Bronchial epithelial cell (primary cell): Measurements from ENCODE around the gene ZFHX3. TPM values are rescaled to one million over a fixed set of nuclear protein-coding genes. Genes with fewer than 3 reads are reported as not detected.

Experiments used
- DNase-seq: peaks from one replicate; pipeline ENCODE4 v3.0.0-alpha.2; 2010; ENCODE audit warnings: low read depth
- FAIRE-seq: peaks from 2 replicates; lab custom pipeline; 2011; peaks lifted over from hg19 to GRCh38; lab: Jason Lieb, UNC
- H3K27me3 ChIP-seq: 2 replicates; pipeline ENCODE4 v1.5.1; 2011; ENCODE audit warnings: low read length; ENCODE audit not compliant: control insufficient read depth, insufficient read depth
- H3K36me3 ChIP-seq: 2 replicates; pipeline ENCODE4 v1.5.1; 2011; ENCODE audit warnings: low read length; ENCODE audit not compliant: control insufficient read depth, insufficient read depth
- H3K4me3 ChIP-seq: 2 replicates; pipeline ENCODE4 v1.5.1; 2011; ENCODE audit warnings: mild to moderate bottlenecking, low read depth, low read length, control low read depth
- total RNA-seq: library from RNA; depleted of rRNA; stranded (reverse); fragments of >200 nt; gene quantifications from 2 replicates; pipeline ENCODE4 v1.2.1, GENCODE V29; 2014
- TF ChIP-seq, protein P1 (sequence below): IDR thresholded peaks from 2 replicates; pipeline ENCODE4 v1.5.1; 2011; ENCODE audit warnings: mild to moderate bottlenecking, moderate library complexity, low read length, control low read depth, inconsistent platforms; ENCODE audit not compliant: insufficient read depth, severe bottlenecking

Gene ZFHX3
- total RNA-seq, 1 donor from 2014 or later: 3.9 TPM

DNA sequence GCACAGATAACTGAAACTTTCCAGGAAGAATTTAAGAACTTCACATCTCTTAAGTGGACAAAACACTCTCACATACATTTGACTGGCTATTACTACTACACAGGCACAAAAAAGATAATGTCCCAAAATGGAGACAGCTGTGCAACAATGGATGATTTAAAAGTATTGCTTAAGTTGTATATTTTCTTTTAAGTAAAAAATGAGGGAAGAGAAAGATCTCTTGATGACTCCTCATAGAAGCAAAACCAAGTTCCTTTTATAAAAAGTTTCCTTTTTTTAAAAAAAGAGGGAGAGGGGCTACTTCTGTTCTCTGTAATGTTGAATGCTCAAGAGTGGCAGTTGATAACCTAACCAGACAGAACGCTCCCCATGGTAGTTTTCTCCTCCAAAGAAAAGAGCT, 195.5 kb downstream of the ZFHX3 start:
- H3K4me3 ChIP-seq: no peak overlapping the region
- TF ChIP-seq, protein P1, sequence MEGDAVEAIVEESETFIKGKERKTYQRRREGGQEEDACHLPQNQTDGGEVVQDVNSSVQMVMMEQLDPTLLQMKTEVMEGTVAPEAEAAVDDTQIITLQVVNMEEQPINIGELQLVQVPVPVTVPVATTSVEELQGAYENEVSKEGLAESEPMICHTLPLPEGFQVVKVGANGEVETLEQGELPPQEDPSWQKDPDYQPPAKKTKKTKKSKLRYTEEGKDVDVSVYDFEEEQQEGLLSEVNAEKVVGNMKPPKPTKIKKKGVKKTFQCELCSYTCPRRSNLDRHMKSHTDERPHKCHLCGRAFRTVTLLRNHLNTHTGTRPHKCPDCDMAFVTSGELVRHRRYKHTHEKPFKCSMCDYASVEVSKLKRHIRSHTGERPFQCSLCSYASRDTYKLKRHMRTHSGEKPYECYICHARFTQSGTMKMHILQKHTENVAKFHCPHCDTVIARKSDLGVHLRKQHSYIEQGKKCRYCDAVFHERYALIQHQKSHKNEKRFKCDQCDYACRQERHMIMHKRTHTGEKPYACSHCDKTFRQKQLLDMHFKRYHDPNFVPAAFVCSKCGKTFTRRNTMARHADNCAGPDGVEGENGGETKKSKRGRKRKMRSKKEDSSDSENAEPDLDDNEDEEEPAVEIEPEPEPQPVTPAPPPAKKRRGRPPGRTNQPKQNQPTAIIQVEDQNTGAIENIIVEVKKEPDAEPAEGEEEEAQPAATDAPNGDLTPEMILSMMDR: no peak
- FAIRE-seq (no peak), DNase-seq (no peak)
- H3K27me3 ChIP-seq: no peaks in the 10 kb centered on the region
- no peaks in the 10 kb centered on the region for H3K36me3 ChIP-seq

DNA sequence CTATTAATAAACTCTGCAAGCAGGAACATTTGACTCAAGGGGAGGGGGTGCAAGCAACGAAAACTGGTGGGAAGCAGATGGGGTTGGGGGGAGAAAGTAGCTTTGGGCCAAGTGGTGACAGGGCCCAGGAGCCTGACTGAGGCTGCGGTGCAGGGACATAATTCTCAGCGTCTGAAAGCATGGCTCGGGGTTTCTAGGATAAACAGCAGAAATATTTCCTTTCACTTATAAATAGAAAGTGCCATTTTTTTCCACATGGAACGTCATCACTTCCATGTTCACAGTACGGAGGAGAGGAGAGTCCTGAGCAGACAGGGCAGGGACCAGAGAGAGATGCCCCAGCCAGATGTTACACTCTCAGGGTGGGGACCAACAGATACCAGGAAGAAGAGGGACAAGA, 197.1 kb downstream of the ZFHX3 start:
- Histone ChIP-seq H3K4me3 (no peak overlapping the region), H3K36me3 (no peaks in the 10 kb centered on the region), H3K27me3 (no peaks in the 10 kb centered on the region)
- DNase-seq: no peak
- no peak for FAIRE-seq
- TF ChIP-seq, protein P1: no peak

DNA sequence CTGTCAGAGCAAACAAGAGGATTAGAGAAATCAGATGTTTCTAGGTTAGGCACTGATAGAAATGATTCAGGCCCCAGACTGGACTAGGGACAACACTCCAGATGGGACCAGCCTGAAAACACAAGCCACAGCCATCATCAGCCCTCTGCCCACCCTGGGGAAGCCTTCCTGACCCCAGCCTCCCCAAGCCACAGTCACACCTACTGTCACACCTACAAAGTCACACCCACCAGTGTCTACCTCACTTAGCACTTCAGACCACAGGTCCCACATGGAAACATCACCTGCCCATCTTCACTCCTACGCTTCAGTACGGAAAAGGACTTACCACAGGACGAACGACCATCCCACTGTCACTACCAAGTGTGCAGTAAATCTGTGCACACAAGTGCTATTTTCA, 197.9 kb downstream of the ZFHX3 start:
- no peak for FAIRE-seq
- Histone ChIP-seq H3K36me3 (no peaks in the 10 kb centered on the region), H3K4me3 (no peak overlapping the region), H3K27me3 (no peaks in the 10 kb centered on the region)
- DNase-seq: no peak
- TF ChIP-seq, protein P1: no peak

DNA sequence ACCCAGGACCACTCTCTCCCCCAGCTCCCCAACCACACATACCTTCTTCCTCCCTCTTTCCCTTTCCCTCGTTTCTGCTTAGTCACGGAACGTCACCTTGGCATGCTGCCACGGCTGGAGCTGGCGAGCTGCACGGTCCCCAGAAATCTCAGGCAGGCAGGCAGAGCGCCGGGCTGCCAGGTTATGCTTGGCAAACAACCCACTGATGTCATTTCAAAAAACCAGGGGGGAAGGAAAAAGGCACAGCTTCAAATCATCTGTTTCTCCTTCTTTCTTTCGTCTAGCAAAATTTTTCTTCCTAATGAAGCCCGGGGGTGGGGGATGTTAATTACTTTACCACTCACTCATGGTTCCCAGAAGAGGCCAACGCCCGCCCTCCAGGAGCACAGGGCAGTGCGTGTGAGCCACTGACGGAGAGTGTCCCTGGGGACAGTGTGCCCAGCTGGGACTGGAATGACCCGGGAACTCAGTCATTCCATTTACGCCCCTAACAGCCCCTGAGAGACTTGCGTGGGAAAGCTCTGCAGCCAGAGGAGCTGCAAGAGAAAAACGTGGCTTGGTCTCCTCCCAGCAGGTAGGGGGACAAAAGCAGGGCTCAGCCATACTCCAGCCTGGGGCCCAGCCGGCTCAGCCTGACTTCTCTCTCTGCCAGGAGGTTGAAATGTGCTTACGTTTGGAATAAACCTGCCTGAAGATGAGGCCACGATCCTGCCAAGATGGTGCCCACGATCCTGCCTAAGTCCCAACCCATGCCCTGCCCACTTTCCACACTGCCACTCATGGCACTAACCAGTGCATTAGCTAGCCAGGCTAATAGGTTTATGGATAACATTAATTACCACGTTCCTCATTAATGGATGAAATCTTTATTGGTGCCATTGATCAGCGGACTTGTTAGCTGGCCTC, 198.9 kb downstream of the ZFHX3 start:
- Histone ChIP-seq H3K27me3 (no peaks in the 10 kb centered on the region), H3K36me3 (no peaks in the 10 kb centered on the region), H3K4me3 (no peak overlapping the region)
- DNase-seq (peak; percentile 76), FAIRE-seq (no peak)
- TF ChIP-seq, protein P1: no peak

DNA sequence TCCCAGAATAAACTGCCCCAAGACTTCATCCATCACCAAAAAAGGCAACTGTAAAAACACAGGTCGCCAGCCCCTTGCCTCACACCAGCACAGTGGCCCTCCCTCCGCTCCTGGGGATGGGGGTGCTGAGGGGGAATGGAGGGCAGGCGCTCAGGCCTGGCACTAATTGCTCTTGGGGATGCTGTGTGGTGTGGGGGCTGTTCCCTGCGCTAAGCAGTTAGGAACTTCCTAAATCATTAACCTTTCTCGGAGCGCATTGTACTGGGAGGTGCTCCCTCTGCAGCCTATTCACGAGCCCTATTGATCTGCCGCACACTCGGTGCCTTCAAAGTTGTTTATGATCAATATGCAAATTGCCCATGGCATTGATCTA, 199.9 kb downstream of the ZFHX3 start:
- TF ChIP-seq, protein P1: no peak
- Histone ChIP-seq H3K36me3 (no peaks in the 10 kb centered on the region), H3K4me3 (no peak overlapping the region), H3K27me3 (no peaks in the 10 kb centered on the region)
- DNase-seq (no peak), FAIRE-seq (no peak)
